Measurements from ENCODE around the gene SLFNL1.

Gene SLFNL1

DNA sequence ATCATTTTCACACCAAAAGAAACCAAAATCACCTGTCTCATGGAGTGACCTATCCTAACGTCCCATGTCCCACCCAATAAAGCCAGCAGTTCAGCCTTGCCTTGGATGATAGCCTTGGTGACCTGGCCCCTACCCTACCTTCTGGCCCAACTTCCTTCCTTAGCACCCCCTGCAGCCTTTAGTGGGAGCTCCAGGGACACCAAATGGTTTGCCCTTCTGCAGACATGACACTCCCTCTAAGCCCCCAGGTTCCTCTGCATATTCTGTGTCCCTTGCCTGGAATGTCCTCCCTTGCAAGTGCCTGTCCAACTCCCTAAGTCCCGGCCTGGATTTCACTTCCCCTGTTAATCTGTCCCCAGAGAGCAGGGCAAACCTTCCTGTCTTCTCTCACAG lies 2.2 kb downstream of the SLFNL1 start:
- DNase-seq = no peak

DNA sequence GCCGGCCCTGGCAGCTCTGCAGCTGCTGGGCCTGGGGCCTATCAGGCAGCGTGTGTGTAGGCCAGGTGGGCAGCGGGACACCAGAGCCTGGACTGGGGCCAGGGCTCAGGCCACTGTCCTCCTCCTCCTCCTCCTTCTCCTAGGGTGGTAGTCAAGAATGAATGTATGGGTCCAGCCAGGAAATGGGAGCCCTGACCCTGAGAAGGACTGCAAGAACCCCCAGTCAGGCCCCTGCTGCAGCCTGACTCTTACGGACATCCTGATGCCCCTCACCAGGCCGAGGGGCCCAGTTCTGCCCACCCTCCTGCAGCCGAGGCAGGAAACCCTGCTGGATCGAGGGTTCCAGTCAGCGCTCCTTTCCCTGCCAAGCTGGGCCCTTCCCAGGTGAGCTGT lies 3.5 kb downstream of the SLFNL1 start:
- no peak for DNase-seq

DNA sequence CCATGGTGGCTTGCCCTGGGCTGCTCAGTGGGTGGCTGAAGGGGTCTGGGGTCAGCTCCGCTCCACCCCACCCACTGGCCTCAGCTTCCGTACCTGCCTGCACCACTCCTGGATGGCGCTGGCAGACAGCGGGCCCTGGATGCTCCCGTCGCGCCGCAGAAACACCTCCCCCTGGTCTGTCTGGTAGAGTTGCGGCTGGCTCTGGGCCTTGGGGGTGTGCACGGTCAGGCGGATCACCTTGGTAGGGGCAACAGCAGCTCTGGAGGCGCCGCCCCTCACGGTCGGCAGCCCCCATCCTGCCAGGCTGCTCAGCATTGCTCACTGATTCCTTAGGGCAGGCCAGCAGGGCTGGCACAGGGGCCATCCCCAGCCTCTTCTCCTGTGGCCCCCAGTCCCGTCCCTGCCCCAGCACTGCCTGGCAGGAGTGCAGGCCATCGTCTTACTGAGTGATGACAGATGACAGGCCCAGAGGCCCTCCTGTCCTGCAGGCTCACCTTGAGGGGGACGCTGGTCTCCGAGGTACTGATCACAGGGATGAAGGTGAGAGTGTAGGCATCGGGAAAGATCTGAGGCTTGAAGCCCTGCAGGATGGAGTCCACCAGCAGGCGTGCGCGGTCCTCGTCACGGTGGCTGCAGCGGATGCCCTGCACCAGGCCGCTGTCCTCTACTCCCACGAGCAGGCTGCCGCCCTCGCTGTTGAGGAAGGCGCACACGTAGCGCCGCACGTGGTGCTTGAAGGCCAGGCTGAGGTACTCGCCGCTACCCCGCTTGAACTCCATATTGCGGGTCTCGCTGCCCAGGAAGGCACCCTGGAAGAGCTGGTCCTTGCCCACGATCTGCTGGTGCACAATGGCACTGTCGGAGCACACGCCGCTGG lies 4.1 kb downstream of the SLFNL1 start:
- DNase-seq = no peak

DNA sequence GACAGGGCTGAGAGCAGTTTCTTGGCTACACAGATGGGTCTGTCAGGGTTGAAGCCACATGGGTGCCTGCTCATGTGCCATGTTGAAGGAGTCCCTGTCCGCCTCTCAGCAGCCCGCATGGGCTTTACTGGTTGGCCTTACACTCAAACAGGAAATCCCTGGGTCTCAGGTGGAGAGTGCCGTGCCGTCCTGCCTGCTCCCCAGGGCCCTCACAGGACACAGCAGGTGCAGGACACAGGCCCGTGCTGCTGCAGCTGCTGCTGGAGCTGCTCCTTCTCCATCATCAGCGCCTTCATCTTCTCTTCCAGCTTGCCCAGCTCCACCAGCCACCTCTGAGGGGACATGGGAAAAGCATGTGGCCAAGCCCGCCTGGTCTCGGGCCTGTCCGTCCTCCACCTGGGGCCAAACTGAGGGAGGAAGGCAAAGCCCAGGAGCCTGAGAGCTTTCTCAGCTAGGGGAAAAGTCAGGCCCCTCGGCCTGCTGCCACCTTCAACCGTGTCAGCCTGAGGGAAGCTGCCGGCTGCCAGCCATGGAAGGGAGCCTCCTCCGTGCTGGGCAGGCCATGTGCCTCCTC lies 5.5 kb downstream of the SLFNL1 start:
- DNase-seq = no peak

DNA sequence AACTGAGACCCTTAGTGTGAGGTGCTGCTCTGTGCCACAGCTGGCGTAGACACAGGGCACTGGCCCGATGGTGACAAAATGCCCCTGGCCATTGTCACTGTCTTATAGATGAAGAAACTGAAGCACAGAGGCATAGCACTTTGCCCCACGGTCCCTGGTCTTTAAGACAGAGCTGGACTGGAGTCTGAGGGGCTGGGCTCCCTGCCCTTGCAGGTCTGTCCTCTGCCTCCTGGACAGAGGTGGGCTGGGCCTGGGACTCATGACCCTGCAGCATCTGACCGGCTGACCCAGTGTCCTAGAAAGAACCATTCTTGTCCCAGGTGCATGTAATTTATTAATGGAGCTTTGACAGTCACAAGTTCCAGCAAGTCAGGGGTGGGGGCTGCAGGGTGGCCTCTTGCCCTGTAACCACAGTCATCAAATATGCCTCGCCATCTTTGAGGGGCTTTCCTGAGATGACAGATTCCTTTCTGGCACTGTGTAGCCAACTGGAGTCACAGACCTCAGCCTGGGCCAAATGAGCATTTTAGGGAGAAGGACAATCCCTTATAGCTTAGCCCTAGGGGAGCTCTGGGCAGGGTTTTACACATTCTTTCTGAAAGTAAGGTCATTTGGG lies 6.1 kb downstream of the SLFNL1 start:
- no peak for DNase-seq

DNA sequence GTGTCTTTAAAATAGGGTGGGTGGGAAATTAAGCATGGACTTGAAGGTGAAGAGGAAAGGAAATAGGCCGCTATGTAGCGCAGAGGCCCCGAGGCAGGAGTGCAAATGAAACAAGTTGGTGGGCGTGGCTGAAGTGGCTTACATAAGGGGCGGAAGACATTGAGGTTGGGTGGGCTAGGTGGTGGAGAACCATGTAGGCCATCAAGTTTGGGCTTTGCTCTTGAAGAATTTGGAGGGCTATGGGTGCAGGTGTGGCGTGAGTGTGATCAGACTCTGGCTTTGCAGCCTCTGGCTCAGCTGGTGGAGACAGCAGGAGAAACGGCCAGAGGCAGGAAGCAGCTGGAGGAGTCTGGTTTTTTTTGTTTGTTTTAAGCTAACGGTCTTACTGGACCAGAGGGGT lies 6.7 kb downstream of the SLFNL1 start:
- no peak for DNase-seq

DNA sequence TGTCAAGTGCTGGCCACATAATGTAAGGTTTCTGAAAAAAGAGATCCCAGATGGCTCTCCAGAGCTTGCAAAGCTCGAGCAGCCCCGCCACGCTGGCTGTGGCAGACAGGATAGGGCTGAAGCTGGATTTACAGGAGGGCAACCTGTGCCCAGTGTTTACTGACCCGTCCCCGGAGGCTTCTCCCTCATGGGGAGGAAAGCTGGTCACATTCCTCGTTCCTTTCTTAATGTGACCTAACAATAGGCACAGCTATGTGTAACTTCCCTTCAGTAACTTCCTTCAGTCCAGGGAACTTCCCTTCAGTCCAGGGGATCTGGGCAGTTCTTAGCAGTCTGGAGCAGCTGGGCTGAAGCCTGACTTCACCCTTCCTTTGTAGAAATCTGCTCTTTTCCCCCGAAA lies 7.7 kb downstream of the SLFNL1 start:
- DNase-seq = no peak

DNA sequence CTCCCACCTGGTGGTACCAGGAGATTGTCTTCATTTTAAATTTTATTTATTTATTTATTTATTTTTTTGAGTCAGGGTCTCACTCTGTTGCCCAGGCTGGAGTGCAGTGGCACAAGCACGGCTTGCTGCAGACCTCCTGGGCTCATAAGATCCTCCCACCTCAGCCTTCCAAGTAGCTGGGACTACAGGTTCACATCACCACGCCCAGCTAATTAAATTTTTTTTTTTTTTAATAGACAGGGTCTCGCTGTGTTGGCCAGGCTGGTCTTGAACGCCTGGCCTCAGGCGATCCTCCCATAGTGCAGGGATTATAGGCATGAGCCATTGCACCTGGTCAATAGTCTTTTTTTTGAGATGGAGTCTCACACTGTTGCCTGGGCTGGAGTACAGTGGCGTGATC lies 8.5 kb downstream of the SLFNL1 start:
- DNase-seq = no peak

DNA sequence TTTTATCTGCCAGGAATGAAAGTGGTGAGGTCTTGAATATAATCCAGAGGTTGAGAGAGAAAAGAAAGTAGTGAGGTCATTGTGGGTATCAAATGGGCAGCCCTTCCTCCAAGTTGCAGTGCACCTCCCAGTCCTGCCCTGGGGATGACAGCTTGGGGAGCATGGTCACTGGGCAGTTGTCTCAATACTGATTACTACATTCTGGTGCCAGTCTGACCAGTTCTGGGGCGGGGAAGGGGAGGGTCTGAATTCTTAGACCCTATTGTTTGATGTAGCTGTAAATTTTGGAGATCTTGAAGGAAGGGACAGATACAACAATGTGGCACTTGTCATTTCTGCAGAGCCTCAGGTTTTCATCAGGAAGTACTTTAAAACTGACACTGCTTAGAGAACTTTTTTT lies 11.2 kb downstream of the SLFNL1 start:
- DNase-seq = no peak

DNA sequence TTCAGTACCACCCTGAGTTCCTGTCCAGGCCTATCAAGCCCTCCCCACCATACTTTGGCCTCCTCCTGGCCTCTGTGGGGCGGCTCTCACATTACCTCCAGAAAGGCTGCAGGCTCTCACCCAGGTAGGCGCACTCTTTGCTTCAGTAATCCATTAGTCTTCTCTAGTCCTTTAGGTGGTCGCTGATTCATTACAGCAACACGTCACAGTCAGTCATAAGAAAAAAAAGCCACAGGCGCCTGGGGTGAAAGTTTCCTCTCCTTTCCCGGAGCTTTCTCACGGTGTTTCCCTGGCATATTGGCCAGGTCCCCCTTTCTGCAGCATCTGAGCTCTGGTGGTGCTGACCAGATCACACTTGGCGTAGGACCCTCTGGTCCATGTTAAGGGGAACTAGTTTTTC lies 12.1 kb downstream of the SLFNL1 start:
- no peak for DNase-seq

DNA sequence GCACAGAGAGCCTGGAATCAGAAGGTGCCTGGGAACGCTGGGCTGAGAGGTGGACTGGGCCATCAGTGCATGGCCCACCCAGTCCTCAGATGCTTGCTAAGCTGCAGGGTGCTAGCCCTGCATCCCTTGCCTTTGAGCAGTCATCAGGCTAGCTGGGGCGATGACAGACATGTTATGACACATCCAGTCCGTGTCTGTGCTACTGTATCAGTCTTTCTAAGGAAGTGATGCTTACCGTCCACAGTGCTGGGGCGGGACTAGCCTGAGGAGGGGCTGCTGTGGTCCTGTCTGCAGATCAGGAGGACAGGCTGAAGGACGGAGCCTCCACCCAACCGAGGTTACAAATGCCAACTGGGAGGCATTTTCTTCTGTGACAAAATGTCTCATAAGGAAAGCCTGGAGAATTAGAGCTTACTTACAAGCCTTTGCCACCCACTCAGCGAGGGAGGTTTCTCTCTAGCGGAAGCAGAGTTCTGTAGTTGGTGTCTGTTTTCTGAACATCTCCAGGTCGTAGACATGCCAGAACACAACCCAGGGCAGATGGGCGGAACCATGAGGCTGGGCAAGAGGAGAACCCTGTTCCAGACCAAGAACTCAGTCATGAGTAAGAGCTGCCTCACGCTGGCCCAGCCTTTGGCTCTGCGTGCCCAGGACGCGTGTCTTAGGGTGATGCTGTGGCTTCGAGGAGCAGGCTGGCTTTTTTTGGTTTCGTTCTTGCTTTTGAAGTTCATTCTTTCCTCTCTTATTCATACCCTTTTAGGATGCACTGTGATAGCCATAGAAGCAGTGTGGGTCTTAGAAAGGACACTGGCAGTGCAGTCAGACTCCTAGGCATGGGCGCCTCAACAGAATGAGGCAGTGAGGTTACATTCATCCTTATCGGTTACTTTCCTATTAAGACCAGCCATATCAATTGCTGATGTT lies 14.3 kb downstream of the SLFNL1 start:
- no peak for DNase-seq

DNA sequence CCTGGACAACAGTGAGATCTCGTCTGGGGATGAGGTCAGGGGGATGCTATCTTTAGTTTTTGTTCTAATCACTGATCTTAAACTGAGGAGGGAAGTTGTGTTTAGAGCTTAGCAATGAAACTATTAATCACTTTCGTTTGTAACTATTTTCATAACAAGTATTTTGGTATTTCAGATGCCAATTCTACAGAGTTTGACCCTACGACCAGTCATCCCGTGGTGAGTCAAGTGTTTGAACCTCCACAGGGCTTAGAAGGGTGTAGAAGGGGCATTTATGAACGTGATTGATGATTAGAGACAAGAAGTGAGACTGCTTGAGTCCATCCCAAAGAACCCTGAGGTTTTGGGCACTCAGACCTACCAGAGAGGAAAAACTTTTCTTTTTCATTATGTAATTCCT lies 15.6 kb downstream of the SLFNL1 start:
- DNase-seq = no peak

DNA sequence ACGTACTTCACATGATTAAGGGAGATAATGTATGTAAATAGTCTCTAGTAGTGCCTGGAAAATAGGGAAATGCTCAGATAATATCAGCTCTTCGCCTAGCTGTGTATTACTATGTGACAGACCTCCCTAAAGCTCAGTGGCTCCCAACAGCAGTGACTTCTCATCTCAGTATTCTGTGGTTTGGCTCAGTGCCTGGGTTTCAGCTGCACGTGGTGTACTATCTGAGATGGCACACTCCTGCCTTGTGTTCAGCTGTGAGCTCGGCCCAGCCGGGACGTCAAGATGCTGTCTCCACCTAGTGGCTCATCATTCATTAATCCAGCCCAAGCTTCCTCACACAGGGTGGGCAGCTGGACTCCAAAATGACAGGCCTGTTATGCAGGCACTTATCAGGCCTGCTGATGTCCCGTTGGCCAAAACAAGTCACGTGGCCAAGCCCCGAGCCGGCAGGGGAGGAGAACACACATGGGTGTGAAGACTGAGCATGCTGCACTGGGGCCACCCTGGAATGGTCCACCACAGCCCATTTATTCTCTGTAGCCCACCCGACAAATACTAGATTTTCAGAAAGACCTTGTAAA lies 17.8 kb downstream of the SLFNL1 start:
- peak; percentile 96 for DNase-seq

DNA sequence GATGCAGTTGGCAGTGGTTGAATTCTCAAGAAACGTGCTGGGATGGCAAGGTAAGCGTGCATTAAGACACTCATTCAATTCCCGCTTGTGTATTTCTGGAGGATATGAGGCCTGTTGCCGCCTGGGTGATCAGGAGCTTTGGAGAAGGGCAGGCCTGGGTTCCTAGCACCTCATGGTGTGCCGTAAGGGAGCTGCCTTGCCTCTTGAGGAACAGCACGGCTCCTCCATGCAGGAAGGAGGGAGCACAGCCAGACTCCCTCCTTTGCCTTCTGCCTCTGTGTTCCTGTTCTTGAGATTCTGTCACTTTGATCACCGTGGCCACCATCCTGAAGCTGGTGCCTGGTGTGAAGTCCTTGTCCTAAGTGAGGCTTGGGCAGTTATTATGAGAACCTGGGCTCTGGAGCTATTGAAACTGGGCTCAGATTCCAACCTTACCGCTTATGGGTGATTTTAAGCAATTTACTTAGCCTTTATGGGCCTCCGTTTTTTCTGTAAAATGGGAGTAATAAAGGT lies 18.3 kb downstream of the SLFNL1 start:
- peak; percentile 52 for DNase-seq

DNA sequence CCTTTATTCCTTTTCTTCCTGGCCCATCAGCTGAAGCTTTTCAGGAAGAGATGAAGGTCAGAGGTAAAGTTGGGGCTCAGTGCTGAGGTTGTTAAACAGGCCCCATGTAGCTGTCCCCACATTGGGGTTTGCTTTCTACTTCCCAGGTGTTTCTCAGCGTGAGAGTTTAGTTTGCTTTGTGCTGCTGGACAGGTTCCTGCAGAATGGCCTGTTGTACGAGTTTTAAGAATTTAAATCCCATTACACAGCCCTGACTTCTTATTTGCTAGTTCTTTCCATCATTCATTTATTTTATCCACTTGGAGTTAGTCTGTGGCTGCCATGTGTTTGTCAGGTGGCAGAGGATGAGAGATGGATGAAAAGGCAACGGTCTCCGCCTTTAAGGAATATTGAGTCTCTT lies 22.9 kb downstream of the SLFNL1 start:
- no peak for DNase-seq

DNA sequence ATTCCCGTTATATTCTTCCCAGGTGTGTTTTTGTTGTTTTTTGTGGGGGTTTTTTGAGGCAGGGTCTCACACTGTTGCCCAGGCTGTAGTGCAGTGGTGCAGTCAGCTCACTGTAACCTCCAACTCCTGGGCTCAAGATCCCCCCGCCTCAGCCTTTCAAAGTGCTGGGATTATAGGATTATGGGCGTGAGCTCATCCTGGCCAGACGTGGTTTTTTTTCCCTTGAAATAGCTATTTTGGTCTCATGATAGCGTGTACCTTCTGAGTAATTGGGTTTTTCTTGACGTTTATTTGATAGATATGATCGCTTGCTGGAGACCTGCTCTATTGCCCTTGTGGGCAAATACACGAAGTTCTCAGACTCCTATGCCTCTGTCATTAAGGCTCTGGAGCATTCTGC lies 24.4 kb downstream of the SLFNL1 start:
- no peak for DNase-seq

DNA sequence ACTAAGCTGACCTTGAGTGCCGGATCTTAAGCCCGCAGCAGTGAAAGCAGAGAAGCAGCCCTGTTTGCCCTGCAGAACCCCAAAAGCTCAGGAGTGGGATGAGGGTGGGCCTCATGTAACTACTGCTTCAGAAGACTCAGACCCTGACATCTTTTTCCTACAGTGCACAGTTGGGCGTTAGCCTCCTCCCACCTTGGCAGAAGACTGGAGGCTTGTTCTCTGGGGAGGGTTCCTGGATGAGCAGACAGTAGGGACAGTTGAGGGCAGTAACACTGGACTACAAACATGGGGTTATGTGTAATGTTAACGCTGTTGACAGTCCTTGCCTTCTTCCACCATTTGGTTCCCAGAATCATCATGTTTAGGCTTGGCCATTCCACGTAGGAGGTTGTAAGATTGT lies 32.5 kb downstream of the SLFNL1 start:
- DNase-seq = no peak

DNA sequence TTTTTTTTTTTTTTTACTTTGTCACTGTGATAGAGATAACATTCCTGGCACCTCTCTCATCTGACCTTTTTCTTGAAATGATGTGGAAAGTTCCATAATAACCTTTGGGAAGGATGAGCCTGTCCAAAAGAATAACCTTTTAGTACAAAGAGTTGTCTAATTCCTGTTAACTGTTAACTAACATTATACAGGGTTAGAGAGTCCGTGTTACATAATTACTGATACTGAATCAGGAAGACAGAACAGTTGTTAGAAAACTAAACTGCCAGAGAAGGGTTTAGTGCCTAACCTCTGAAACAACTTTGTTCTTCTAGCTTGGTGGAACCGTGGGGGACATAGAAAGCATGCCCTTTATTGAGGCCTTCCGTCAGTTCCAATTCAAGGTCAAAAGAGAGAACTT lies 33.2 kb downstream of the SLFNL1 start:
- no peak for DNase-seq

DNA sequence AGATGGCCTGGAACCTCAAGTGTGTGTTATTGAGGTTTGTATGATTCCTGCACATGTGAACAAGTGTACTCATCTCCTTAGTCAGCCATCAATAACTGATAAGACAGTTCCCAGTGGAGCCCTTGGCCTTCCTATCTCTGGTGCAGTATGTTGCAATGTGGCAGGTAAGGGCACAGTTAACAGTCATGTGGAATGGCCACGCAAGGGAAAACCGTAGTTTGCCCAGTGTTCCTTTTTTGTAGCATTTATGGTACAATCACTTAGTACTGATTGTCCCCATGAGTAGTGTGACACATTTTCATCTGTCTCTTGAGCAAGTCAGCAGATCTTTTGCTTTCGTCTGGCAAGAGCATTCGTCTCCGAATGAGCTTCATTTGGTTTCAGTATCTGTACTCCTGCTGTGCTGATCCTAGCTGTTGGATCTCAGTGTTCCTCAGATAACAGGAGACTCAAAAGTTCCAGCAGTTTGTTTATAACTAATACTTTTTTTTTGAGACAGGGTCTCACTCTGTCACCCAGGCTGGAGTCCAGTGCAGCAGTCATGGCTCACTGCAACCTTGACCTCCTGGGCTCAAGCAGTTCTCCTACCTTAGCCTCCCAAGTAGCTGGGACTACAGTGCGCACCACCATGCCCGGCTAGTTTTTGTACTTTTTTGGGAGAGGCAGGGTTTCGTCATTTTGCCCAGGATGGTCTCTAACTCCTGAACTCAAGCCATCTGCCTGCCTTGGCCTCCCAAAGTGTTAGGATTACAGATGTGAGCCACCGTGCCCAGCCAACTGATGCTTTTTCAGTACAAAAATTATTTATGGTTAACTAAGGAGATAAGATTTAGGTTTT lies 33.9 kb downstream of the SLFNL1 start:
- DNase-seq = no peak

DNA sequence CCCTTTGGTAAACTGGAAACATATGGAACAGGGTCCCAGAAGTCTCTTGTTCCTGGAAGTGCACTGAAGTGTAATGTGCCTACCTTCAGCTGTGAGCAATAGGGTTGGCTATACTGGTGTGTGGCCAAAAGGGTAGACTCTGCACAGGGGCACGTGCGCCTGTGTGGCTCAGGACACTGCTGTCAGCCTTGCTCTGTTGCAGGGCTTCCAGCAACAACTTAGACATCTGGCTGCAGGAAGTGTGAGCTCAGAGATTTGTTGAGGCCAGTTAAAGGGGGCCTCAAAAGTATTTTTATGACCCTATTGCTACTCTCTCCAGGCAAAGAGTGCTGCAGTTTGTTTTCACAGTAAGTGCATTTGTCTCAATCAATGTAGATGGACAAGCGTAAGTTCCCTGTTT lies 34.6 kb downstream of the SLFNL1 start:
- DNase-seq = no peak

DNA sequence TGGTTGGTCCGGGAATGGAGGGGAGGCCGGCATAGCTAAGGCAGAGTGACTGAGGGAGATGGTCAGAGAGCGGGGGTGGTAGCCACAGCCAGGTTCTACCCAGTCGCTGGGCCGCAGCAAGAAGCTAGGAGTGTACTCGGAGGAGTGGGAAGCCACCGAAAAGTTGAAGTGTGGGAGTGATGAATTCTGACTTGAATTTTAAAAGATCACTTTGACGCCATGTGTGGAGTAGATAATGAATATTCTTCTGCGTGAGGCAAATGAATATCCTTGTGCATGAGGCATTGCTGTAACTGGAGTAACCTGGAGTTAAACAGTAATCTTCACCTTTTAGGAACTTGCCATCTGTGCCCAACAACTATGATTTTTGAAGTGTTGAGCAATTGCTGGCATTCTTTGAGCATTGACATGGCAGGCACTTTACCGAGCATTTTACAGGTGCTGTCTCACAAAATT lies 35.2 kb downstream of the SLFNL1 start:
- no peak for DNase-seq

DNA sequence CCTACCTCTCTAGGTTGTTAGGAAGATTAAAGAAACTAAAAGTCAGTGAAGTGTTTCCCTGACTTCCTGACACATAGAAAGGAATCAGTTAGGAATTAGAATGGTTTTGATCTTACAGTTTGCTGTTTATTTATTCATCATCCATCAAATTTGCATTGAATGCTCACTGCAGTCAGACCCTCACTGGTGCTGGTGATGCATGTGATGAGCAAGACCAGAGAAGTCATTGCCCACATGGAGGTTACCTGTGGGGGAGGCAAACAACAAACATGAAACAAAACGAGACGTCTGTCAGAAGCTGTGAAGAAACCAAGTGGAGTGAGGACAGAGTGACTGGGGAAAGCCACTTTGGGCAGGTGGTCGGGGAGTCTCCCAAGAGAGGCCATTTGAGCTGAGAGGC lies 35.6 kb downstream of the SLFNL1 start:
- no peak for DNase-seq

Measured in DMS79 treated with DMSO at 0.1 percent for 48 hours (cell line).